Measurements from ENCODE around the gene SFMBT2. TPM values are rescaled to one million over a fixed set of nuclear protein-coding genes. Genes with fewer than 3 reads are reported as not detected.

SFMBT2 gene
- total RNA-seq, 1 experiment from 2014 or later = 0.02 TPM

DNA sequence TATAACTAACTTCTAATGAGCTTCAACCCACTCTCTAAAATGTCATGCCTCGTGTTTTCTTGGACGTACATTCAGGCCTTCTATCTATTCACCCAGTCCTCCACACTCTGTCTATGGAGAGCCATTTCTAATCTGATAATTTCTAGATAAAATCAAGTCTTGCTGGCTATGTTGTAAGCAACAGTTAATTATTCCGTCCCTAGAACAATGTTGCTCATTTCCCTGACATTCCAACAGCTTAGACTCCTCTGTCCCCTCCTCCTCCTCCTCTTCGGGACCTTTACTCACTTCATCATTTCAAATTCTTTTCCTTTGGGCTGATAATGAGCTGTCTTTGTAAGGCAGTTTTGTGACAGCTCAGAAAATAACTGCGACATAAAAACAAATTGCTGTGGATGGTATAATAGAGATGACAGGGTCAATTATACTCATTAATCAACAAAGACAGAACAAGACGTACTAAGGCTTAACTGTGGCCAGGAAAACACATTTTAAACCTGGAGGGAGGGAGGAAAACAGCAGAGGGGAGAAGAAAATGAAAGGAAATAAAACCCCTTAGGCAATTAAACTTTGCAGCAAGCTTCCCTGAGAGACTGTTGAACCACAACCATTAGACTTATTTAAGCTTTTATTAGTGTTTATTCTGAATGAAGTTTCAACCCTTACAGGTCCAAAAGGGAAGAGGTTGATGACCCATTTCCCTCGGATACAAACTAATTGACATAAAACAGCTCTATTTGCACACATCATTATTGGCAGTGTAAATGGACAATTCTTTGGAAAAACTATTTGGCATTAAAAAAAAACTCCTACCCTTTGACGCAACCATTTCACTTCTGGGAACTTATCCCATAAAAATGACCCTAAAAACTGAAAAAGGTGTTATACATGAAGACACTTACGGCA is 179.1 kb downstream of the SFMBT2 start:
- ChIA-PET CTCF (no interaction called here), POLR2A (no interaction called here), RAD21 (ENCODE audit: low non-redundant PET in 1 of 2, low total read pairs in 2 of 2, uncharacterized antibody in 2 of 2, unreplicated experiment in 2 of 2) (no interaction called here)
- Histone ChIP-seq H3K79me2 (ENCODE audit: insufficient read depth, low read length) (no peaks in the 10 kb centered on the region), H3K4me2 (ENCODE audit: low read length) (no peak overlapping the region), H3K9ac (ENCODE audit: low read length) (no peak overlapping the region), H3K27me3 (ENCODE audit: insufficient read depth, low read length) (peaks cover 14% of the 10 kb centered on the region), H3K27ac (ENCODE audit: low read depth, low read length) (no peak overlapping the region), H3K36me3 (ENCODE audit: control insufficient read depth in 1 of 2, insufficient read depth in 2 of 2, low read length in 2 of 2) (no peaks in the 10 kb centered on the region), H4K20me1 (ENCODE audit: insufficient read depth) (no peaks in the 10 kb centered on the region), H3K9me2 (ENCODE audit: insufficient read depth) (no peaks in the 10 kb centered on the region), H3K9me3 (ENCODE audit: control insufficient read depth in 1 of 2, insufficient read depth in 1 of 2, low read depth in 1 of 2, low read length in 2 of 2) (no peaks in the 10 kb centered on the region), H2AFZ (ENCODE audit: low read depth, low read length, poor library complexity, severe bottlenecking) (no peak overlapping the region), H3K4me1 (ENCODE audit: control insufficient read depth in 1 of 2, insufficient read depth in 2 of 2, low read length in 2 of 2) (no peaks in the 10 kb centered on the region), H3K4me3 (replicated peaks in 1 of 2; ENCODE audit: low read depth in 1 of 2, low read length in 2 of 2) (no peak overlapping the region)
- ATAC-seq (no peak), DNase-seq (ENCODE audit: low read depth, low spot score) (no peak)
- intact Hi-C loops (cut with micrococcal nuclease) = no loop called here
- BruUV-seq (replicated peaks) = no TSS peak
- no peak for TF ChIP-seq CTCF (IDR thresholded peaks at IDR 0.05 in 2 of 3, conservative IDR thresholded peaks at IDR 0.05 in 1 of 3; ENCODE audit: borderline replicate concordance in 1 of 3, insufficient read depth in 1 of 3, low read depth in 2 of 3, low read length in 2 of 3)
- no peak for TF ChIP-seq EZH2phosphoT487 (IDR thresholded peaks at IDR 0.05; ENCODE audit: borderline replicate concordance)
- no peak for TF ChIP-seq ZNF274 (IDR thresholded peaks at IDR 0.05; ENCODE audit: low read depth, low read length)
- TF ChIP-seq ELF1 (IDR thresholded peaks at IDR 0.05; ENCODE audit: borderline replicate concordance, low read depth) = no peak
- TF ChIP-seq, protein P1, sequence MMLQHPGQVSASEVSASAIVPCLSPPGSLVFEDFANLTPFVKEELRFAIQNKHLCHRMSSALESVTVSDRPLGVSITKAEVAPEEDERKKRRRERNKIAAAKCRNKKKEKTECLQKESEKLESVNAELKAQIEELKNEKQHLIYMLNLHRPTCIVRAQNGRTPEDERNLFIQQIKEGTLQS (IDR thresholded peaks at IDR 0.05) = no peak
- TF ChIP-seq REST (IDR thresholded peaks at IDR 0.05; ENCODE audit: low read depth) = no peak
- no peak for TF ChIP-seq TCF7L2 (IDR thresholded peaks at IDR 0.05; ENCODE audit: borderline replicate concordance, extremely low read depth, insufficient read depth, insufficient read length)
- TF ChIP-seq ZFX (IDR thresholded peaks at IDR 0.05) = no peak
- no peak for TF ChIP-seq JUND (IDR thresholded peaks at IDR 0.05)
- TF ChIP-seq SRF (IDR thresholded peaks at IDR 0.05; ENCODE audit: low read depth) = no peak
- no peak for TF ChIP-seq ZBTB33 (IDR thresholded peaks at IDR 0.05; ENCODE audit: extremely low read depth, insufficient replicate concordance, low read length)
- no peak for TF ChIP-seq YY1 (IDR thresholded peaks at IDR 0.05; ENCODE audit: extremely low read depth, insufficient replicate concordance, low read depth, low read length)
- no peak for TF ChIP-seq CBX3 (IDR thresholded peaks at IDR 0.05; ENCODE audit: low read depth)
- no peak for TF ChIP-seq SIN3A (IDR thresholded peaks at IDR 0.05; ENCODE audit: low read depth)
- TF ChIP-seq RAD21 (IDR thresholded peaks at IDR 0.05; ENCODE audit: low read depth) = no peak
- no peak for TF ChIP-seq POLR2A (IDR thresholded peaks at IDR 0.05; ENCODE audit: borderline replicate concordance, extremely low read depth, insufficient read depth, insufficient read length)
- TF ChIP-seq EZH2 (IDR thresholded peaks at IDR 0.05) = no peak
- TF ChIP-seq SP1 (IDR thresholded peaks at IDR 0.05; ENCODE audit: low read depth) = no peak

All from HCT116 (cell line).